Activated naive CD4-positive, alpha-beta T cell treated with anti-CD3 and anti-CD28 coated beads, Interleukin-2, amount 10 ng/mL, durations not matched to agents 7 days and 5 days (primary cell): Measurements from ENCODE around the gene KCNAB3.

Source experiments
- CTCF ChIA-PET: fragments of 350-600 bp; sonication (Branson Sonifier 250); formaldehyde crosslinking; loops from one replicate; lab custom pipeline; 2021; ENCODE audit warnings: antibody characterized with exemption; lab: Charles Lee
- DNase-seq: peaks from one replicate; pipeline ENCODE4 v3.0.0-alpha.2; 2020
- H3K27ac Mint-ChIP-seq: one replicate; pipeline ENCODE4 v1.8.0; 2021; ENCODE audit warnings: mild to moderate bottlenecking, moderate library complexity, mixed read lengths
- H3K27me3 Mint-ChIP-seq: one replicate; pipeline ENCODE4 v1.8.0; 2021; ENCODE audit warnings: mild to moderate bottlenecking, mixed read lengths
- H3K36me3 Mint-ChIP-seq: one replicate; pipeline ENCODE4 v1.8.0; 2021; ENCODE audit warnings: mixed read lengths
- H3K4me1 Mint-ChIP-seq: one replicate; pipeline ENCODE4 v1.8.0; 2021; ENCODE audit warnings: mixed read lengths
- H3K4me3 Mint-ChIP-seq: one replicate; pipeline ENCODE4 v1.8.0; 2021; ENCODE audit warnings: mild to moderate bottlenecking, moderate library complexity, mixed read lengths
- H3K9me3 Mint-ChIP-seq: one replicate; pipeline ENCODE4 v1.8.0; 2021; ENCODE audit warnings: mixed read lengths

The KCNAB3 gene

GRCh38 chr17:7886227-7887037 lies 43.2 kb downstream of the KCNAB3 start:
- no peaks in the 10 kb centered on the region for H3K27me3 Mint-ChIP-seq
- no peak overlapping the region for H3K27ac Mint-ChIP-seq
- H3K4me3 Mint-ChIP-seq = no peak overlapping the region
- peak; percentile 73 for DNase-seq
- CTCF ChIA-PET = interaction anchor here (1.0 to 1.5 kb wide), 4 partner anchors 10 to 103 kb away, joined by 3 to 5 read pairs (median 3); no protein-coding TSS in a partner anchor
- no peaks in the 10 kb centered on the region for H3K9me3 Mint-ChIP-seq
- peaks cover 26% of the 10 kb centered on the region for H3K36me3 Mint-ChIP-seq
- peaks cover 15% of the 10 kb centered on the region for H3K4me1 Mint-ChIP-seq

- peak overlapping the region; percentile 60 for H3K4me3 Mint-ChIP-seq
- H3K9me3 Mint-ChIP-seq = no peaks in the 10 kb centered on the region
- no peaks in the 10 kb centered on the region for H3K27me3 Mint-ChIP-seq
- H3K27ac Mint-ChIP-seq = peak overlapping the region; percentile 78
- peaks cover 19% of the 10 kb centered on the region for H3K36me3 Mint-ChIP-seq
- peaks cover 14% of the 10 kb centered on the region for H3K4me1 Mint-ChIP-seq
- peak; percentile 60 for DNase-seq
- CTCF ChIA-PET = interaction anchor here (1.0 to 1.5 kb wide), 4 partner anchors 9 to 104 kb away, joined by 3 to 5 read pairs (median 3); no protein-coding TSS in a partner anchor
Measured at GRCh38 chr17:7885367-7886226, 44.1 kb downstream of the KCNAB3 start.

- peak; percentile 49 for DNase-seq
- CTCF ChIA-PET = no interaction called here
Measured at GRCh38 chr17:7884581-7885366, 44.9 kb downstream of the KCNAB3 start.

GRCh38 chr17:7883781-7884386 lies 45.8 kb downstream of the KCNAB3 start:
- H3K36me3 Mint-ChIP-seq = peaks cover 6% of the 10 kb centered on the region
- no peaks in the 10 kb centered on the region for H3K27me3 Mint-ChIP-seq
- no peaks in the 10 kb centered on the region for H3K9me3 Mint-ChIP-seq
- CTCF ChIA-PET = interaction anchor here (0.6 to 2.2 kb wide), 3 partner anchors 15 to 196 kb away, joined by 3 to 9 read pairs (median 3); partner anchors contain the start of gene WRAP53
- DNase-seq = peak; percentile 54
- H3K27ac Mint-ChIP-seq = peak overlapping the region; percentile 88
- peak overlapping the region; percentile 71 for H3K4me3 Mint-ChIP-seq
- H3K4me1 Mint-ChIP-seq = peaks cover 8% of the 10 kb centered on the region

More at GRCh38 chr17:7884581-7885366, 44.9 kb downstream of the KCNAB3 start:
- H3K9me3 Mint-ChIP-seq = no peaks in the 10 kb centered on the region
- H3K36me3 Mint-ChIP-seq = peaks cover 11% of the 10 kb centered on the region
- peak overlapping the region; percentile 72 for H3K4me3 Mint-ChIP-seq
- H3K4me1 Mint-ChIP-seq = peaks cover 8% of the 10 kb centered on the region
- peak overlapping the region; percentile 84 for H3K27ac Mint-ChIP-seq
- no peaks in the 10 kb centered on the region for H3K27me3 Mint-ChIP-seq

- DNase-seq = no peak
- CTCF ChIA-PET = interaction anchor here (0.9 to 2.2 kb wide), 4 partner anchors 13 to 19 kb away, joined by 3 to 9 read pairs (median 4); no protein-coding TSS in a partner anchor
- H3K4me1 Mint-ChIP-seq = peaks cover 8% of the 10 kb centered on the region
- H3K4me3 Mint-ChIP-seq = no peak overlapping the region
- H3K27ac Mint-ChIP-seq = no peak overlapping the region
- H3K36me3 Mint-ChIP-seq = peaks cover 6% of the 10 kb centered on the region
- H3K27me3 Mint-ChIP-seq = no peaks in the 10 kb centered on the region
- H3K9me3 Mint-ChIP-seq = no peaks in the 10 kb centered on the region
Measured at GRCh38 chr17:7882629-7883028, 47.0 kb downstream of the KCNAB3 start.

- no peak overlapping the region for H3K4me3 Mint-ChIP-seq
- DNase-seq = no peak
- H3K27me3 Mint-ChIP-seq = no peaks in the 10 kb centered on the region
- no peak overlapping the region for H3K27ac Mint-ChIP-seq
- H3K4me1 Mint-ChIP-seq = peaks cover 8% of the 10 kb centered on the region
- no peaks in the 10 kb centered on the region for H3K9me3 Mint-ChIP-seq
- CTCF ChIA-PET = interaction anchor here (1.2 to 2.2 kb wide), 2 partner anchors 13 to 19 kb away, joined by 3 to 9 read pairs; no protein-coding TSS in a partner anchor
- H3K36me3 Mint-ChIP-seq = peaks cover 8% of the 10 kb centered on the region
Measured at GRCh38 chr17:7882068-7882467, 47.6 kb downstream of the KCNAB3 start.

- H3K4me3 Mint-ChIP-seq = no peak overlapping the region
- no peak for DNase-seq
- no peaks in the 10 kb centered on the region for H3K9me3 Mint-ChIP-seq
- H3K36me3 Mint-ChIP-seq = peaks cover 7% of the 10 kb centered on the region
- CTCF ChIA-PET = no interaction called here
- H3K4me1 Mint-ChIP-seq = peaks cover 5% of the 10 kb centered on the region
- no peak overlapping the region for H3K27ac Mint-ChIP-seq
- no peaks in the 10 kb centered on the region for H3K27me3 Mint-ChIP-seq
Measured at GRCh38 chr17:7881276-7882054, 48.2 kb downstream of the KCNAB3 start.

GRCh38 chr17:7880076-7880868 lies 49.4 kb downstream of the KCNAB3 start:
- Mint-ChIP-seq H3K27me3 (no peaks in the 10 kb centered on the region), H3K4me3 (no peak overlapping the region), H3K4me1 (peaks cover 2% of the 10 kb centered on the region), H3K36me3 (peaks cover 2% of the 10 kb centered on the region), H3K9me3 (no peaks in the 10 kb centered on the region), H3K27ac (no peak overlapping the region)
- CTCF ChIA-PET = interaction anchor here (0.5 kb wide), 1 partner anchor 15 kb away, joined by 4 read pairs; no protein-coding TSS in a partner anchor
- DNase-seq = no peak

- H3K9me3 Mint-ChIP-seq = no peaks in the 10 kb centered on the region
- H3K4me1 Mint-ChIP-seq = no peaks in the 10 kb centered on the region
- peaks cover 12% of the 10 kb centered on the region for H3K36me3 Mint-ChIP-seq
- CTCF ChIA-PET = no interaction called here
- no peak for DNase-seq
- no peaks in the 10 kb centered on the region for H3K27me3 Mint-ChIP-seq
- no peak overlapping the region for H3K4me3 Mint-ChIP-seq
- H3K27ac Mint-ChIP-seq = no peak overlapping the region
Measured at GRCh38 chr17:7878234-7878633, 51.4 kb downstream of the KCNAB3 start.

- H3K36me3 Mint-ChIP-seq = peaks cover 18% of the 10 kb centered on the region
- H3K9me3 Mint-ChIP-seq = no peaks in the 10 kb centered on the region
- no peak for DNase-seq
- H3K27ac Mint-ChIP-seq = no peak overlapping the region
- CTCF ChIA-PET = interaction anchor here (0.6 to 1.8 kb wide), 3 partner anchors 10 to 57 kb away, joined by 3 read pairs; no protein-coding TSS in a partner anchor
- no peaks in the 10 kb centered on the region for H3K4me1 Mint-ChIP-seq
- H3K4me3 Mint-ChIP-seq = no peak overlapping the region
- H3K27me3 Mint-ChIP-seq = no peaks in the 10 kb centered on the region
Measured at GRCh38 chr17:7875804-7876370, 53.8 kb downstream of the KCNAB3 start.

- no peaks in the 10 kb centered on the region for H3K27me3 Mint-ChIP-seq
- CTCF ChIA-PET = interaction anchor here (1.7 kb wide), 1 partner anchor 40 kb away, joined by 5 read pairs; no protein-coding TSS in a partner anchor
- no peak overlapping the region for H3K4me3 Mint-ChIP-seq
- H3K36me3 Mint-ChIP-seq = peaks cover 18% of the 10 kb centered on the region
- H3K27ac Mint-ChIP-seq = no peak overlapping the region
- no peak for DNase-seq
- H3K9me3 Mint-ChIP-seq = no peaks in the 10 kb centered on the region
- peaks cover 13% of the 10 kb centered on the region for H3K4me1 Mint-ChIP-seq
Measured at GRCh38 chr17:7873051-7873450, 56.6 kb downstream of the KCNAB3 start.
